ENCODE results near the gene HSD17B8.

DNA sequence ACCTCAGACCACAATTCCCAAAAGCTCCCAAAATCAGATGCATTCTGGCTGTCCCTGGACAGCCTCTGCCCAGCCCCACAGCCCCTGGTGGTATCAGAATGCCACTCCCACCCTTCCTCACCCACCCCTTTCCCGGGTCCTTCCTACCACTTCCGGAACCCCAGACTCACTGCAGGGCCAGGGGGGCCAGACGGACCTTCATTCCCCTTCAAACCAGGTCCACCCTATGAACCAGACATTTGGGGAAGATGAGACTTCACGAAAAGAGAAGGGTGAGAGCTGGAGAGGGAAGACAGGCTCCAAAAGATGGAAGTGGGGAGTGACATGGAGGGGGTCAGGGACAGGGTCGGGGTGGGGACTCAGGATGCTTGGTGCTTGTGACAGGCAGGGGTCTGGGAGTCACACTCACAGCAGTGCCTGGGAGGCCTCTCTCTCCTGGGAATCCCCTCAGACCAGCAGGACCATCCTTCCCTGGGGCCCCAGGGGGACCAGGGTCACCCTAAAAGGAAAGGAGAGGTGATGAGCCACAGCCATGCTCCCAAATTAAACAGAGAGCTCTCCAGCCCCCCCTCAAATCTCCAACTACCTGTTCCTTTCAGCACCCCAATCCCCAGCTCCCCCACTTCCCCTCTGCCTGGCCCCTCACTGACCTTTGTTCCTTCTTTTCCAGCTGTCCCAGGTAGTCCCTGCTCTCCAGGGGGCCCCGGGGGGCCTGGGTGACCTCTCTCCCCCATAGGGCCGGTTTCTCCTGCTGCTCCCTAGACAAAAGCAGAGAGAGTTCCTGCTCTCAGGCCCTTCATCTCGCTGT, 32.4 kb upstream of the HSD17B8 start:
- TF ChIP-seq EZH2 (IDR thresholded peaks at IDR 0.05; ENCODE audit: borderline replicate concordance, low read depth, low read length, severe bottlenecking) = no peak
- TF ChIP-seq, protein P1, sequence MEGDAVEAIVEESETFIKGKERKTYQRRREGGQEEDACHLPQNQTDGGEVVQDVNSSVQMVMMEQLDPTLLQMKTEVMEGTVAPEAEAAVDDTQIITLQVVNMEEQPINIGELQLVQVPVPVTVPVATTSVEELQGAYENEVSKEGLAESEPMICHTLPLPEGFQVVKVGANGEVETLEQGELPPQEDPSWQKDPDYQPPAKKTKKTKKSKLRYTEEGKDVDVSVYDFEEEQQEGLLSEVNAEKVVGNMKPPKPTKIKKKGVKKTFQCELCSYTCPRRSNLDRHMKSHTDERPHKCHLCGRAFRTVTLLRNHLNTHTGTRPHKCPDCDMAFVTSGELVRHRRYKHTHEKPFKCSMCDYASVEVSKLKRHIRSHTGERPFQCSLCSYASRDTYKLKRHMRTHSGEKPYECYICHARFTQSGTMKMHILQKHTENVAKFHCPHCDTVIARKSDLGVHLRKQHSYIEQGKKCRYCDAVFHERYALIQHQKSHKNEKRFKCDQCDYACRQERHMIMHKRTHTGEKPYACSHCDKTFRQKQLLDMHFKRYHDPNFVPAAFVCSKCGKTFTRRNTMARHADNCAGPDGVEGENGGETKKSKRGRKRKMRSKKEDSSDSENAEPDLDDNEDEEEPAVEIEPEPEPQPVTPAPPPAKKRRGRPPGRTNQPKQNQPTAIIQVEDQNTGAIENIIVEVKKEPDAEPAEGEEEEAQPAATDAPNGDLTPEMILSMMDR (IDR thresholded peaks at IDR 0.05; ENCODE audit: borderline replicate concordance, extremely low read depth, low read length, poor library complexity, severe bottlenecking) = no peak

Measured in DND-41 (cell line).